Ovary (tissue), 3 donors: ENCODE results near the gene AGT.

Source experiments
- CTCF ChIP-seq, 3 donors: fragments of 450-650 bp in 2 of 3; fragments of 200-600 bp in 1 of 3; IDR thresholded peaks; one replicate each; pipeline versions ENCODE4 v1.5.1 to v1.8.0; 2016 to 2022; ENCODE audit warnings: antibody characterized with exemption in 3 of 3, mild to moderate bottlenecking in 1 of 3
- EP300 ChIP-seq: sonication (generic); formaldehyde crosslinking; IDR thresholded peaks from one replicate; pipeline ENCODE4 v1.6.1; 2017; ENCODE audit warnings: antibody characterized with exemption
- POLR2A ChIP-seq: fragments of 450-650 bp; IDR thresholded peaks from one replicate; pipeline ENCODE4 v1.6.1; 2017; ENCODE audit warnings: antibody characterized with exemption, mild to moderate bottlenecking, moderate library complexity
- donor health status: DM: no; HTN: no; CAD: no.

GRCh38 chr1:230744382-230744781 is 30.5 kb upstream of the AGT start:
- TF ChIP-seq POLR2A = no peak
- no peak for TF ChIP-seq CTCF (IDR thresholded peaks at IDR 0.05)
- TF ChIP-seq EP300 = no peak
